Measurements from ENCODE around the gene RNF41. TPM values are rescaled to one million over a fixed set of nuclear protein-coding genes. Genes with fewer than 3 reads are reported as not detected.

Gene RNF41
- total RNA-seq, 6 experiments from 2014 or later: 65.9 to 103 (median 71.2) TPM

DNA sequence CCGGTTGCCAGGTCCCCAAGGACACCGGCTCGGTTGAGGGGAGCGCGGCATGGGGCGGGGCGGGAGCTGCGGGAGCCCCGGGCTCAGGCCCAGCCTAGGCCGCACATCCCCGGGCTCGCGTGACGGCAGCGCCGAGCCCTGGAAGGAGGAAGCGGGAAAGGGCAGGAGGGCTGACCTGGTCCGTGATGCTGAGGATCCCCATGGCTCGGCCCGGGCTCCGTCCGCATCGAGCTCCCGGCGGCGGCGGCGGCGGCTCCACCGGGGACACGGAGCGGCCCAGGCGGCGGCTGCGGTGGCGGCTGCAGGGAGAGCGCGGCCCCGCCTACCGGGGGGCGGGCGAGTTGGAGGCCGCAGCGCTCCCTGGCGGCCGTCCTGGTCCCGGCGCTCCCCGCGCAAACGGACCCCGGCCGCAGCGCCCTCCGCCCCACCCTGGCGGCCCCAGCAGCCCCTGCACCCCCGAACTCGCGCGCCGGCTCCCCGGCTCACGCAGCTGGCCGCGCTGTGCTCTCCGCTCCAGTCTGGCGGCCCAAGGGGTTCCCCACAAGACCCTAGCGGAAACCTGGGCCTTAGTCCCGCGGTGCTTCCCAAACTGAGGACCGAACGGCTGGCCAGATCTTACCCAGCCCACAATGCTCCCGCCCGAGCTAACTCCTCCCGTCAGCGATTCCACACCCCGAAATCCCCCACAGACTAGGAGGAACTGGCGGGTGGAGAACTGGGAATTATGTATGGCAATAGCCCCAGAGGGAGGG lies 36.5 kb upstream of the RNF41 start, which contains the start of gene ANKRD52:
TSS of gene ANKRD52 (minus strand) at position 317 of the 752 bp plus-strand sequence. CDS start at position 202, 115 bp downstream.
- Mint-ChIP-seq H3K27me3 (ENCODE audit: insufficient read depth) (no peaks in the 10 kb centered on the region), H3K4me3 (peak within 1 kb of the TSS; percentile 96), H3K9me3 (no peaks in the 10 kb centered on the region), H3K27ac (peak within 1 kb of the TSS; percentile 94), H3K4me1 (ENCODE audit: low read depth) (peaks cover 54% of the 10 kb centered on the region), H3K36me3 (ENCODE audit: low read depth) (peaks cover 40% of the 10 kb centered on the region)
- peak; percentile 66 for DNase-seq
- TF ChIP-seq CTCF (IDR thresholded peaks at IDR 0.05): peak; percentile 81

DNA sequence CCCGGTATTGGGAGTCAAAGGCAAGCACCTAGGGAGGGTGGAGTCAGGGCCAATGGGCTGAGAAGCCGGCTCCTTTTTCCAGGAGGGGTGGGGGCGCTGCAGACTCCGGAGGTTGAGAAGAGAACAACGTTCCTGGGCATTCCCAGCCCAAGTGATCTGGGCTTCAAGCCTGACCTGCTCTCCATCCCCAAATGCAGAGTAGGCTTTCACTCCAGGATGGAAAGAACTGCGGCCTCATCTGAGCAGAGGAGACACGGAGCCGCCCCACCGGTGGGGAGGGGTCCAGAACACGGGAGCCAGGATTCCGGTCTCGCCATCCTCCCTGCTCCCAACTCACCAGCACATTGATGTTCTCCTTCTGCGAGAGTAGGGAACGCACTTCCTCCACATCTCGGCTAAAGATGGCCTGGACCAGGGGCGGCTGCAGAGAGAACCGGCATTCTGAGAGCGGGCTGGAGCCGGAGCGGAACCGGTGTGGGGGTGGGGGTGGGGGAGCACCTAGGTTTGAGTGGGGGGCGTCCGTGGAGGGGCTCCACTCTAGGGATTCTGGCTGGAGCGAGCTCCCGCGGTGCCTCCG lies 35.9 kb upstream of the RNF41 start:
- no peaks in the 10 kb centered on the region for H3K9me3 Mint-ChIP-seq
- peaks cover 54% of the 10 kb centered on the region for H3K4me1 Mint-ChIP-seq (ENCODE audit: low read depth)
- H3K36me3 Mint-ChIP-seq (ENCODE audit: low read depth): peaks cover 45% of the 10 kb centered on the region
- H3K4me3 Mint-ChIP-seq: peak overlapping the region; percentile 96
- H3K27ac Mint-ChIP-seq: peak overlapping the region; percentile 62
- peak; percentile 29; the same call in 1 of the 2 replicates for TF ChIP-seq CTCF (IDR thresholded peaks at IDR 0.05)
- DNase-seq: no peak
- H3K27me3 Mint-ChIP-seq (ENCODE audit: insufficient read depth): no peaks in the 10 kb centered on the region

- H3K4me1 Mint-ChIP-seq (ENCODE audit: low read depth): peaks cover 51% of the 10 kb centered on the region
- DNase-seq: no peak
These were observed 35.3 kb upstream of the RNF41 start for GRCh38 chr12:56257071-56257470.

DNA sequence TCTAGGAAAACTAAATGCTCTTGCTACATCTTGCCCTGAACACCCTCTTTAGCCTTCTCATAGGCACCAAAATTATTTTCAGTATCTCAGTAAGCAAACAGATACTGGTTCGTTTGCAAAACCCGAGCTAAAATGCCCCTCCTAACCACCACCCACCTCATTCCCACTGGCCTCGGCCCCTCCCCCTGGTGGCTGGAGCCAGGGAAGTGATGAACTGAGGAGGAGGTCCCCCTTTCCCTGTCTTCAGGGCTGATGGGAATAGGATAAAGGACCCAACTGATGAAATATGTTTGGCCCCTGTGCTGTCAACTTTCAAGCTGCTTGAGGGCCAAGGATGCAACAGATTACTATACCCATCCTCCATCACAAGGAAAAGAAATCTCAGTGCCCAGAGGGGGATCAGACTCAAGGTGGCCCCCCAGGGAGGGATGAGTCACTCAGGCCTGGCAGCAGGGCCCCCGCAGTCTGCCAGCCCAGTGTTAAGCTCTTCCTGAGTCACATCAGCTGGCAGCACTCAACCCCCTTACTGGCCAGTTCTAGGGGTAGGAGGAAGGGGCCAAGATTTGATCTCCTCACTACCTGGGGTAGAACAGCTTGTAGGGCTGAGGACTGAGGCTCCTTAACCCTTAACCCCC lies 34.7 kb upstream of the RNF41 start:
- peaks cover 50% of the 10 kb centered on the region for H3K36me3 Mint-ChIP-seq (ENCODE audit: low read depth)
- H3K27me3 Mint-ChIP-seq (ENCODE audit: insufficient read depth): no peaks in the 10 kb centered on the region
- peak; percentile 49 for TF ChIP-seq CTCF (IDR thresholded peaks at IDR 0.05)
- DNase-seq: peak; percentile 15
- no peaks in the 10 kb centered on the region for H3K9me3 Mint-ChIP-seq
- H3K27ac Mint-ChIP-seq: peak overlapping the region; percentile 62
- peaks cover 45% of the 10 kb centered on the region for H3K4me1 Mint-ChIP-seq (ENCODE audit: low read depth)
- peak overlapping the region; percentile 96 for H3K4me3 Mint-ChIP-seq

More at GRCh38 chr12:56257071-56257470, 35.3 kb upstream of the RNF41 start:
- peaks cover 49% of the 10 kb centered on the region for H3K36me3 Mint-ChIP-seq (ENCODE audit: low read depth)
- no peak for TF ChIP-seq CTCF (IDR thresholded peaks at IDR 0.05)
- peak overlapping the region; percentile 96 for H3K4me3 Mint-ChIP-seq
- H3K9me3 Mint-ChIP-seq: no peaks in the 10 kb centered on the region
- H3K27ac Mint-ChIP-seq: peak overlapping the region; percentile 62
- H3K27me3 Mint-ChIP-seq (ENCODE audit: insufficient read depth): no peaks in the 10 kb centered on the region

DNA sequence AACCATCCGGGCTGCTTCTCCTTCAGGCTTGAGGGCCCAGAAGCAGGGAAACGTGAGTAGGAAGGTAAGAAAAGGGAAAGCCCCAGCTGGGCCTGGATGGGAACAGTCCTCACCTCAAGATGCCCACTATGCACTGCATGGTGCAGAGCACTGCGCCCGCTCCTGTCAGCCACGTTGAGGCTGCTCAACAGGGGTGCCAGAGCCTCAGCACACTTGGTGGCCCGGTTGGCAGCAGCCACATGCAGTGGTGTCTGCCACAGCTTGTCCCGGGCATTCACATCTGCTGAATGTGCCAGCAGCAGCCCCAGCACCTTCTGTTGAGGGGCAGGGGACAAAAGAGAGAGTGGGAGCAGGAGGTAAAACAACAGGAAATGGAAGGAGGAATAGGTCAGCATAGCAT lies 33.9 kb upstream of the RNF41 start:
- TF ChIP-seq CTCF (IDR thresholded peaks at IDR 0.05): no peak
- DNase-seq: no peak
- Mint-ChIP-seq H3K4me1 (ENCODE audit: low read depth) (peaks cover 37% of the 10 kb centered on the region), H3K9me3 (no peaks in the 10 kb centered on the region), H3K27me3 (ENCODE audit: insufficient read depth) (no peaks in the 10 kb centered on the region), H3K4me3 (no peak overlapping the region; the same call in 1 of the 2 replicates), H3K36me3 (ENCODE audit: low read depth) (peaks cover 50% of the 10 kb centered on the region), H3K27ac (peak overlapping the region; percentile 62)
